ENCODE data around the gene S1PR1. TPM values are rescaled to one million over a fixed set of nuclear protein-coding genes. Genes with fewer than 3 reads are reported as not detected.

The S1PR1 gene
- total RNA-seq, 2 experiments from 2014 or later = 397 to 414 TPM

- ChIA-PET POLR2A (interaction anchor here (0.6 to 1.3 kb wide), 3 partner anchors 14 to 255 kb away, joined by 3 read pairs; partner anchors contain the start of gene S1PR1), CTCF (interaction anchor here (0.7 to 3.3 kb wide), 5 partner anchors 10 to 150 kb away, joined by 3 to 13 read pairs (median 3); no protein-coding TSS in a partner anchor)
- Histone ChIP-seq H3K27me3 (ENCODE audit: control insufficient read depth in 1 of 2, insufficient read depth in 2 of 2, low read length in 2 of 2) (no peaks in the 10 kb centered on the region), H3K36me3 (ENCODE audit: insufficient read depth, low read length) (no peaks in the 10 kb centered on the region), H3K4me1 (ENCODE audit: insufficient read depth, low read length) (peaks cover 46% of the 10 kb centered on the region), H3K9me3 (ENCODE audit: control insufficient read depth in 1 of 2, insufficient read depth in 1 of 2, low read length in 2 of 2) (no peaks in the 10 kb centered on the region), H3K4me3 (ENCODE audit: low read length) (no peak overlapping the region), H3K27ac (ENCODE audit: low read depth in 1 of 2, low read length in 2 of 2) (peak overlapping the region; percentile 47 to 54)
- no peaks in the 10 kb centered on the region for H3K27me3 Mint-ChIP-seq
- DNase-seq (peak in 5 of 14 experiments; percentile 24 to 81 (median 64)), ATAC-seq (ENCODE audit: poor library complexity) (peak; percentile 72)
- H3K4me3 Mint-ChIP-seq = peak overlapping the region; percentile 56
- H3K27ac Mint-ChIP-seq = peak overlapping the region; percentile 47
- peaks cover 65% of the 10 kb centered on the region for H3K4me1 Mint-ChIP-seq (ENCODE audit: low read depth)
- no peaks in the 10 kb centered on the region for H3K9me3 Mint-ChIP-seq
- no peaks in the 10 kb centered on the region for H3K36me3 Mint-ChIP-seq (ENCODE audit: low read depth)
- no peak for TF ChIP-seq CTCF (IDR thresholded peaks at IDR 0.05)
- intact Hi-C loops (cut with DNase I, micrococcal nuclease) = loop anchor here in 1 of 2 experiments (2.0 kb wide), 1 partner anchor 13 kb away; no protein-coding TSS in a partner anchor
Observed at GRCh38 chr1:101257500-101258325, 20.9 kb downstream of the S1PR1 start.

GRCh38 chr1:101259744-101260148, 22.9 kb downstream of the S1PR1 start:
- peaks cover 70% of the 10 kb centered on the region for H3K4me1 Mint-ChIP-seq (ENCODE audit: low read depth)
- no peaks in the 10 kb centered on the region for H3K27me3 ChIP-seq (ENCODE audit: control insufficient read depth in 1 of 2, insufficient read depth in 2 of 2, low read length in 2 of 2)
- ChIA-PET CTCF (interaction anchor here (1.4 to 4.7 kb wide), 3 partner anchors 9 to 28 kb away, joined by 7 to 26 read pairs (median 13); no protein-coding TSS in a partner anchor), POLR2A (interaction anchor here (1.0 to 2.2 kb wide), 2 partner anchors 12 to 21 kb away, joined by 6 to 9 read pairs; no protein-coding TSS in a partner anchor)
- H3K9me3 Mint-ChIP-seq = no peaks in the 10 kb centered on the region
- H3K27me3 Mint-ChIP-seq = no peaks in the 10 kb centered on the region
- no peak overlapping the region for H3K27ac ChIP-seq (ENCODE audit: low read depth in 1 of 2, low read length in 2 of 2)
- H3K36me3 ChIP-seq (ENCODE audit: insufficient read depth, low read length) = no peaks in the 10 kb centered on the region
- intact Hi-C loops (cut with DNase I, micrococcal nuclease) = loop anchor here (2.0 kb wide), 2 partner anchors 15 to 19 kb away; no protein-coding TSS in a partner anchor
- H3K4me3 ChIP-seq (ENCODE audit: low read length) = no peak overlapping the region
- H3K27ac Mint-ChIP-seq = peak overlapping the region; percentile 47
- no peaks in the 10 kb centered on the region for H3K36me3 Mint-ChIP-seq (ENCODE audit: low read depth)
- no peak overlapping the region for H3K4me3 Mint-ChIP-seq
- peak in 3 of 14 experiments; percentile 55 to 67 (median 66) for DNase-seq
- H3K4me1 ChIP-seq (ENCODE audit: insufficient read depth, low read length) = peaks cover 66% of the 10 kb centered on the region
- ATAC-seq (ENCODE audit: poor library complexity) = peak; percentile 30
- H3K9me3 ChIP-seq (ENCODE audit: control insufficient read depth in 1 of 2, insufficient read depth in 1 of 2, low read length in 2 of 2) = no peaks in the 10 kb centered on the region
- TF ChIP-seq CTCF (IDR thresholded peaks at IDR 0.05) = no peak

GRCh38 chr1:101260556-101261350, 23.9 kb downstream of the S1PR1 start:
- H3K36me3 Mint-ChIP-seq (ENCODE audit: low read depth) = no peaks in the 10 kb centered on the region
- Histone ChIP-seq H3K27ac (ENCODE audit: low read depth in 1 of 2, low read length in 2 of 2) (peak overlapping the region in 1 of 2 donors; percentile 22), H3K4me3 (ENCODE audit: low read length) (no peak overlapping the region), H3K27me3 (ENCODE audit: control insufficient read depth in 1 of 2, insufficient read depth in 2 of 2, low read length in 2 of 2) (no peaks in the 10 kb centered on the region), H3K9me3 (ENCODE audit: control insufficient read depth in 1 of 2, insufficient read depth in 1 of 2, low read length in 2 of 2) (no peaks in the 10 kb centered on the region), H3K4me1 (ENCODE audit: insufficient read depth, low read length) (peaks cover 73% of the 10 kb centered on the region), H3K36me3 (ENCODE audit: insufficient read depth, low read length) (no peaks in the 10 kb centered on the region)
- no peaks in the 10 kb centered on the region for H3K9me3 Mint-ChIP-seq
- peaks cover 80% of the 10 kb centered on the region for H3K4me1 Mint-ChIP-seq (ENCODE audit: low read depth)
- intact Hi-C loops (cut with DNase I, micrococcal nuclease) = loop anchor here in 1 of 2 experiments (2.0 kb wide), 1 partner anchor 20 kb away; no protein-coding TSS in a partner anchor
- peak overlapping the region; percentile 47 for H3K27ac Mint-ChIP-seq
- ChIA-PET POLR2A (interaction anchor here (0.6 to 5.1 kb wide), 7 partner anchors 9 to 29 kb away, joined by 3 to 55 read pairs (median 4); partner anchors contain the start of gene S1PR1), CTCF (interaction anchor here (1.1 to 4.7 kb wide), 5 partner anchors 10 to 27 kb away, joined by 3 to 26 read pairs (median 7); no protein-coding TSS in a partner anchor)
- TF ChIP-seq CTCF (IDR thresholded peaks at IDR 0.05) = no peak
- H3K27me3 Mint-ChIP-seq = no peaks in the 10 kb centered on the region
- ATAC-seq (ENCODE audit: poor library complexity) = no peak
- no peak for DNase-seq
- peak overlapping the region; percentile 40 for H3K4me3 Mint-ChIP-seq
